MM.1S (cell line): ENCODE data around the gene PRODH2.
"Not testable (repeated sequence)": the region's sequence is repeated elsewhere in the genome, so short reads cannot be mapped to it uniquely, and the experiment has no call there.

ENCODE experiments used
- DNase-seq: peaks from one replicate; pipeline ENCODE4 v3.0.0-alpha.2; 2015
- H2AFZ ChIP-seq: fragments of 300-600 bp; sonication (generic); 2 replicates; pipeline ENCODE4 v1.6.0; 2016; ENCODE audit warnings: antibody characterized with exemption, low read length
- H3F3A ChIP-seq: fragments of 300-600 bp; sonication (generic); 2 replicates; pipeline ENCODE4 v1.6.1; 2016; ENCODE audit warnings: mild to moderate bottlenecking, antibody characterized with exemption, low read length, moderate library complexity, mixed read lengths; ENCODE audit not compliant: insufficient read depth
- H3K27ac ChIP-seq: fragments of 300-600 bp; sonication (generic); 2 replicates; pipeline ENCODE4 v1.5.1; 2016; ENCODE audit warnings: mild to moderate bottlenecking, low read length
- H3K27me3 ChIP-seq: fragments of 300-600 bp; sonication (generic); replicated peaks from 2 replicates; pipeline ENCODE4 v1.6.0; 2016; ENCODE audit warnings: low read length; ENCODE audit not compliant: insufficient read depth
- H3K36me3 ChIP-seq: fragments of 300-600 bp; sonication (generic); replicated peaks from 2 replicates; pipeline ENCODE4 v1.6.1; 2016; ENCODE audit warnings: mild to moderate bottlenecking, low read length, mixed read lengths; ENCODE audit not compliant: insufficient read depth
- H3K4me1 ChIP-seq: fragments of 300-600 bp; sonication (generic); 2 replicates; pipeline ENCODE4 v1.6.1; 2016; ENCODE audit warnings: low read length, mixed read lengths
- H3K4me2 ChIP-seq: fragments of 300-600 bp; sonication (generic); 2 replicates; pipeline ENCODE4 v1.6.0; 2016; ENCODE audit warnings: low read depth, low read length
- H3K4me3 ChIP-seq: fragments of 300-600 bp; sonication (generic); 2 replicates; pipeline ENCODE4 v1.5.1; 2016; ENCODE audit warnings: low read length, mixed read lengths
- H3K79me2 ChIP-seq: fragments of 300-600 bp; sonication (generic); 2 replicates; pipeline ENCODE4 v1.6.1; 2016; ENCODE audit warnings: mixed run types, low read length, mixed read lengths
- H3K9ac ChIP-seq: fragments of 300-600 bp; sonication (generic); 2 replicates; pipeline ENCODE4 v1.6.1; 2016; ENCODE audit warnings: low read length, mixed read lengths
- H3K9me2 ChIP-seq: fragments of 300-600 bp; sonication (generic); replicated peaks from 2 replicates; pipeline ENCODE4 v1.6.1; 2016; ENCODE audit warnings: mild to moderate bottlenecking, low read length, mixed read lengths; ENCODE audit not compliant: insufficient read depth
- H3K9me3 ChIP-seq: fragments of 300-600 bp; sonication (generic); replicated peaks from 2 replicates; pipeline ENCODE4 v1.6.1; 2016; ENCODE audit warnings: mild to moderate bottlenecking, low read length, mixed read lengths; ENCODE audit not compliant: insufficient read depth
- H4K20me1 ChIP-seq: fragments of 300-600 bp; sonication (generic); 2 replicates; pipeline ENCODE4 v1.6.1; 2016; ENCODE audit warnings: mild to moderate bottlenecking, low read length, moderate library complexity, mixed read lengths; ENCODE audit not compliant: insufficient read depth
- CTCF ChIP-seq: fragments of 300-600 bp; sonication (generic); IDR thresholded peaks from 2 replicates; pipeline ENCODE4 v1.5.1; 2016; ENCODE audit warnings: antibody characterized with exemption, low read length, mixed read lengths
- EZH2 ChIP-seq: fragments of 300-600 bp; sonication (generic); optimal IDR thresholded peaks from 2 replicates; pipeline ENCODE3; 2017; ENCODE audit warnings: low read depth, mild to moderate bottlenecking, antibody characterized with exemption, low read length, mixed read lengths
- EZH2phosphoT487 ChIP-seq: fragments of 300-600 bp; sonication (generic); IDR thresholded peaks from 2 replicates; pipeline ENCODE4 v1.6.1; 2018; ENCODE audit warnings: antibody characterized with exemption, low read length

The PRODH2 gene

GRCh38 chr19:35774274-35775045 lies 38.2 kb downstream of the PRODH2 start:
- no peak overlapping the region for H3K9ac ChIP-seq
- peaks cover 13% of the 10 kb centered on the region for H3K79me2 ChIP-seq
- no peaks in the 10 kb centered on the region for H3K9me3 ChIP-seq
- H2AFZ ChIP-seq = peak overlapping the region; percentile 49
- H3K27me3 ChIP-seq = no peaks in the 10 kb centered on the region
- no peaks in the 10 kb centered on the region for H4K20me1 ChIP-seq
- no peak for DNase-seq
- H3K4me2 ChIP-seq = peak overlapping the region; percentile 63; the same call in 1 of the 2 replicates
- no peaks in the 10 kb centered on the region for H3K9me2 ChIP-seq
- peaks cover 12% of the 10 kb centered on the region for H3K4me1 ChIP-seq
- no peaks in the 10 kb centered on the region for H3F3A ChIP-seq
- H3K4me3 ChIP-seq = peak overlapping the region; percentile 56
- H3K27ac ChIP-seq = no peak overlapping the region
- no peaks in the 10 kb centered on the region for H3K36me3 ChIP-seq
- TF ChIP-seq EZH2 (no peak), EZH2phosphoT487 (no peak), CTCF (no peak)

- Histone ChIP-seq H3K27ac (no peak overlapping the region), H3F3A (no peaks in the 10 kb centered on the region)
These were observed 39.4 kb downstream of the PRODH2 start for GRCh38 chr19:35773020-35773806.

GRCh38 chr19:35772362-35772761 lies 40.3 kb downstream of the PRODH2 start:
- H2AFZ ChIP-seq, H3K9me3 ChIP-seq, H3K27me3 ChIP-seq, H3K4me2 ChIP-seq, H3K27ac ChIP-seq, H3K9me2 ChIP-seq, H3K36me3 ChIP-seq, H3K9ac ChIP-seq, H3F3A ChIP-seq, DNase-seq, H3K4me3 ChIP-seq, H4K20me1 ChIP-seq: not testable (repeated sequence)
- Histone ChIP-seq H3K79me2 (peaks cover 13% of the 10 kb centered on the region), H3K4me1 (peaks cover 12% of the 10 kb centered on the region)

More at GRCh38 chr19:35773020-35773806, 39.4 kb downstream of the PRODH2 start:
- Histone ChIP-seq H3K9me3 (no peaks in the 10 kb centered on the region), H3K4me3 (no peak overlapping the region), H3K27me3 (no peaks in the 10 kb centered on the region), H4K20me1 (no peaks in the 10 kb centered on the region), H3K9ac (no peak overlapping the region), H3K4me1 (peaks cover 12% of the 10 kb centered on the region), H2AFZ (no peak overlapping the region), H3K4me2 (no peak overlapping the region), H3K79me2 (peaks cover 13% of the 10 kb centered on the region), H3K9me2 (no peaks in the 10 kb centered on the region), H3K36me3 (no peaks in the 10 kb centered on the region)
- DNase-seq = no peak
- no peak for TF ChIP-seq CTCF
- no peak for TF ChIP-seq EZH2
- no peak for TF ChIP-seq EZH2phosphoT487

- H3K36me3 ChIP-seq = no peaks in the 10 kb centered on the region
- no peaks in the 10 kb centered on the region for H3K9me2 ChIP-seq
- no peak overlapping the region for H3K4me2 ChIP-seq
- TF ChIP-seq CTCF (no peak), EZH2phosphoT487 (no peak), EZH2 (no peak)
- no peaks in the 10 kb centered on the region for H4K20me1 ChIP-seq
- H3K27ac ChIP-seq = no peak overlapping the region
- no peak for DNase-seq
- no peak overlapping the region for H3K4me3 ChIP-seq
- H3K4me1 ChIP-seq = no peaks in the 10 kb centered on the region
- no peaks in the 10 kb centered on the region for H3F3A ChIP-seq
- no peak overlapping the region for H2AFZ ChIP-seq
- no peaks in the 10 kb centered on the region for H3K9me3 ChIP-seq
- H3K27me3 ChIP-seq = no peaks in the 10 kb centered on the region
- H3K79me2 ChIP-seq = no peaks in the 10 kb centered on the region
- H3K9ac ChIP-seq = no peak overlapping the region
These were observed 44.6 kb downstream of the PRODH2 start for GRCh38 chr19:35768082-35768421.
